HG02798 (cell line): Measurements from ENCODE around the gene SYP.
"Not testable (repeated sequence)": the region's sequence is repeated elsewhere in the genome, so short reads cannot be mapped to it uniquely, and the experiment has no call there.

Source experiments
- ATAC-seq: cut with Tn5 transposase; IDR thresholded peaks from one replicate; pipeline ENCODE4 v1.9.1; 2021; ENCODE audit warnings: mild to moderate bottlenecking; ENCODE audit not compliant: unreplicated experiment, poor library complexity

Gene SYP

DNA sequence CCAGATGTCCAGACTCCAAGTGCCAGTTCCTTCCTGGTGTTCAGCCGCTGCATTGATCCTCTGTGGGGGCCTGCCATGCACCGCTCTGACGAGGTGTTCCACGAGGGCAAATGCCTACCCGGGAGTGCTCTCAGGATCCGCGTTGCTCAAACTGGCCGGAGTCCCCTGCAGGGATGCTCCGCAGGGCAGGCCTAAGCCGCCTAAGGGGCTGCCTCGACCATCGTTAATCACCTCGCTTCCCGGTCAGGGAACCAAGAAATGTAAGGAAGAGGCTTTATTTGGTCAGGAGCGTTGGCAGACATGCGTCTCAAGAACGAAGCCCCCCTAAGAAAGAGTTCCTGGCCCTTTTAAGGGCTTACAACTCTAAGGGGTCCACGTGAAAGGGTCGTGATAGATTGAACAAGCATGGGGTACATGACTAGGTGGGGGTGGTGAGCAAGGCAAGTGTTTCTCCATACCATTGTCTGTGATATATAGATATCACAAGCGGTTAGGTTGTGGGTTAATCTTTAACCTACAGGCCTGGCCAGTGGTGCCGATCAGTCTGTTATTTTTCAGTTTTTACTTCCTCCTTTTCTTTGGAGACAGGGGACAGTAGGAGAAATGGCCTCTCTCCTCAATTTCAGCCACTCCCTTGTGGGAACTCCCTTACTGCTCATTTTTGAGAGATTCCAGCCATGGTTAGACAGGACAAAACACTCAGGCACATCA lies 51.4 kb downstream of the SYP start:
- ATAC-seq, result not testable (repeated sequence)

DNA sequence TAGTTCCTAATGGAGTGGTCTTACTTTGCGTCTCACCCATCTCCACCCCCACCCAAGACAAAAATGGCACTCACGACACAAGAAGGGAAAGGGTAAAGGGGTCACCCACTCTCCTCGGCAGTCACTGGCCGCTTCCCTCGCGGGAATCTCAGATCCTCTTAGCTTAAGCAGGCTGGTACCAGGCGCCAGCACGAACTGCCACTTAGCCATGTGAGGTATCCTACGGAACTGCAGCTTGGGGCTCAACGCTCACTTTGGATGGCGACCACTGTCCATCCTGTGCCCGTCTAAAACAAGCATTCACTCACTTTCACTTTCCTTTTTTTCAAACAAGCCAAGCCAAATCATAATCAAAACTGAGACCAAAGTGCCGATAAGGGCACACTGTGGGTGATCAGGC lies 52.1 kb downstream of the SYP start:
- ATAC-seq, result no peak

DNA sequence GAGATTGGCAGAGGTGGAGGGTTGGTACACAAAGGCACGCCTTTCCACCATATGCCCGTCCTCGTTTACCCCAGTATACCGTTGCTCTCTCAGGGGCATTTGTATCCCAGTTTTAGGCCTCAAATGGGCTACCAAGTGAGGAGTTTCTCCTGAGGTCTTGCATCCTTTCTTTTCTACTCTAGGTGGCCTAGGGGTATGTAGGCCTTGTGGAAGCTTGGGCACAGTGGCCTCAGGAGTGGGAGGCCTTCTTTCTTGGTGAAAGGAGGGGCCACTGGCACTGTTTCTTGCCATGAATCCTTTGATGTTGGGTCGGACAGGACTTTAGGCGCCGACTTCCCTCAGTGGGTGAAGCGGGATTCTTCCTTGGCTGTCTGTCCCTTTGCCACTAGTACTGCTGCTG lies 52.7 kb downstream of the SYP start:
- ATAC-seq, result no peak

DNA sequence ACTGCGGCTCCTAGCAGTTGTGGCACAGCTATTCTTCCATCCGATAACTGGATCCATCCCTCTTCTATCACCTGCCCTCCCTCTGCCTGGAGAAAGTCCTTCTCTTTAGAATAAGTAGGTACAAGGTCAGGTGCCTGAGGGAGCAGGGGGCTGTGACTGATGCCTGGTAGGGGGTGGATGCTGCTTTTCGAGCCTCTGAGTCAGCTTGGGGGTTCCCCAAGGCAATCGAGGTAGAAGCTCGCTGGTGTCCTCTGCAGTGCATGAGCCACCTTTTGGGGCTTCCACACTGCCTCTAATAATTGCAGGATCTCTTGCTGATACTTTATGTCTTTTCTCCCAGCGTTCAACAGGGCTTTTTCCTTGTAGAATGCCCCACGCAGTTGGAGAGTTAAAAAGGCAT lies 56.8 kb downstream of the SYP start:
- ATAC-seq, result not testable (repeated sequence)

DNA sequence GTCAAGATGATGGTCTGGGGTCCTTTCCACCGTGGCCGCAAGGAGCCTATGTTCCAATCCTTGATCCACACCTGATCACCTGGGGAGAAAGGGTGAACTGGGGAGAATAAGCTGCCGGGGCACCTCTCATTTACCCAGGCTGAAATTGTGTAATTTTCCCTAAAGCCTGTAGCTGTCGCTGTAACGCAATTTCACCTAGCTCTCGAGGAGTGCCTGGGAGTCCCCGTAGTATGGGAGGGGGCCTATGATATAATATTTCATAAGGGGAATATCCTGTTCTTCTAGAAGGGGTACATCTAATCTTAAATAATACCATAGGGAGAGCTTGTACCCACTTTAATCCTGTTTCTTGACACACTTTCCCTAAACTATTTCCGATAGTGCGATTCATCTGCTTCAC lies 57.7 kb downstream of the SYP start:
- ATAC-seq, result not testable (repeated sequence)

DNA sequence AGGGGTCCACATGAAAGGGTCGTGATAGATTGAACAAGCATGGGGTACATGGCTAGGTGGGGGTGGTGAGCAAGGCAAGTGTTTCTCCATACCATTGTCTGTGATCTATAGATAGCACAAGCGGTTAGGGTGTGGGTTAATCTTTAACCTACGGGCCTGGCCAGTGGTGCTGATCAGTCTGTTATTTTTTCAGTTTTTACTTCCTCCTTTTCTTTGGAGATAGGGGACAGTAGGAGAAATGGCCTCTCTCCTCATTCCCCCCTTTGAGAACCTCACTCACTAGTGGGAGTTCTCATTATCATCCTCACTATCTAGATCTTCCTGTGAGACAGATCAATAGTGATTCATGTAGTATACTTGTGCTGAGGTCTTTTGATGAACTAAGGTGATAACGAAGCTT lies 60.3 kb downstream of the SYP start:
- ATAC-seq, result no peak
